Measurements from ENCODE around the gene KCNMB2. TPM values are rescaled to one million over a fixed set of nuclear protein-coding genes. Genes with fewer than 3 reads are reported as not detected.
"Not testable (repeated sequence)": the region's sequence is repeated elsewhere in the genome, so short reads cannot be mapped to it uniquely, and the experiment has no call there.

The KCNMB2 gene
- total RNA-seq, 2 donors from 2014 or later = 0.42 to 0.72 TPM

DNA sequence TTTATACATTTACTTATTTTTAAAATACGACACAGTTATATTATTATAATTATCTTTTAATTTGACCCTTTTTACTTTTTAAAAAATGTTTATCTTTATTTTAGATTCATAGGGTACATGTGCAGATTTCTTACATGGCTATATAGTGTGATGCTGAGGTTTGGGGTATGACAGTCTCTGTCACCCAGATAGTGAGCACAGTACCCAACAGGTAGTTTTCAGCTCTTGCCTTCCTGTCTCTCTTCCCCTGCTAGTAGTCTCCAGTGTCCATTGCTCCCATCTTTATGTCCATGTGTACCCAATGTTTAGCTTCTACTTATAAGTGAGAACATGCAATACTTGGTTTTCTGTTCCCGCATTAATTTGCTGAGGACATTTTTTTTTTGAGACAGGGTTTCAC is 21.8 kb upstream of the KCNMB2 start:
- no peak for DNase-seq
- Histone ChIP-seq H3K9ac (ENCODE audit: low read depth in 2 of 2, low read length in 2 of 2) (no peak overlapping the region), H3K27me3 (no peaks in the 10 kb centered on the region), H3K9me3 (no peaks in the 10 kb centered on the region), H3K4me3 (no peak overlapping the region), H3K36me3 (no peaks in the 10 kb centered on the region), H3K4me1 (no peaks in the 10 kb centered on the region), H3K27ac (no peak overlapping the region)
- TF ChIP-seq, protein P1, sequence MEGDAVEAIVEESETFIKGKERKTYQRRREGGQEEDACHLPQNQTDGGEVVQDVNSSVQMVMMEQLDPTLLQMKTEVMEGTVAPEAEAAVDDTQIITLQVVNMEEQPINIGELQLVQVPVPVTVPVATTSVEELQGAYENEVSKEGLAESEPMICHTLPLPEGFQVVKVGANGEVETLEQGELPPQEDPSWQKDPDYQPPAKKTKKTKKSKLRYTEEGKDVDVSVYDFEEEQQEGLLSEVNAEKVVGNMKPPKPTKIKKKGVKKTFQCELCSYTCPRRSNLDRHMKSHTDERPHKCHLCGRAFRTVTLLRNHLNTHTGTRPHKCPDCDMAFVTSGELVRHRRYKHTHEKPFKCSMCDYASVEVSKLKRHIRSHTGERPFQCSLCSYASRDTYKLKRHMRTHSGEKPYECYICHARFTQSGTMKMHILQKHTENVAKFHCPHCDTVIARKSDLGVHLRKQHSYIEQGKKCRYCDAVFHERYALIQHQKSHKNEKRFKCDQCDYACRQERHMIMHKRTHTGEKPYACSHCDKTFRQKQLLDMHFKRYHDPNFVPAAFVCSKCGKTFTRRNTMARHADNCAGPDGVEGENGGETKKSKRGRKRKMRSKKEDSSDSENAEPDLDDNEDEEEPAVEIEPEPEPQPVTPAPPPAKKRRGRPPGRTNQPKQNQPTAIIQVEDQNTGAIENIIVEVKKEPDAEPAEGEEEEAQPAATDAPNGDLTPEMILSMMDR (IDR thresholded peaks at IDR 0.05) = no peak
- intact Hi-C loops (cut with DNase I) = no loop called here

DNA sequence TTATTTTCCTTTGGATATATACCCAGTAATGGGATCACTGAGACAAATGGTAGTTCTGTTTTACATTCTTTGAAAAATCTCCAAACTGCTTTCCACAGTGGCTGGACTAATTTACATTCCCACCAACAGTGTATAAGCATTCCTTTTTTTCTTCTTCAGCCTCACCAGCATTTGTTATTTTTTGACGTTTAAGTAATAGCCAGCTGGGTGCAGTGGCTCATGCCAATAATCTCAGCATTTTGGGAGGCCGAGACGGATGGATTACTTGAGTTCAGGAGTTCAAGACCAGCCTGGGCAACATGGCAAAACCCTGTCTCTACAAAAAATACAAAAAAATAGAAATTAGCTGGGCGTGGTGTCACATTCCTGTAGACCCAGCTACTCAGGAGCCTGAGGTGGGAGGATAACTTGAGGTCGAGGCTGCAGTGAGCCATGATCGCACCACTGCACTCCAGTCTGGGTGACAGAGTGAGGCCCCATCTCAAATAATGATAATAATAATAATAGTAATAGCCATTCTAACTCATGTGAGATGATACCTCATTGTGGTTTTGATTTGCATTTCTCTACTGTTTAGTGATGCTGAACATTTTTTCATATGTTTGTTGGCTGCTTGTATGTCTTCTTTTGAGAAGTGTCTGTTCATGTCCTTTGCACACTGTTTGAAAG is 21.0 kb upstream of the KCNMB2 start:
- H3K27ac ChIP-seq; H3K36me3 ChIP-seq; intact Hi-C loops (cut with DNase I); DNase-seq; H3K9me3 ChIP-seq; H3K4me3 ChIP-seq; H3K4me1 ChIP-seq; H3K27me3 ChIP-seq; H3K9ac ChIP-seq (ENCODE audit: low read depth in 2 of 2, low read length in 2 of 2): not testable (repeated sequence)

DNA sequence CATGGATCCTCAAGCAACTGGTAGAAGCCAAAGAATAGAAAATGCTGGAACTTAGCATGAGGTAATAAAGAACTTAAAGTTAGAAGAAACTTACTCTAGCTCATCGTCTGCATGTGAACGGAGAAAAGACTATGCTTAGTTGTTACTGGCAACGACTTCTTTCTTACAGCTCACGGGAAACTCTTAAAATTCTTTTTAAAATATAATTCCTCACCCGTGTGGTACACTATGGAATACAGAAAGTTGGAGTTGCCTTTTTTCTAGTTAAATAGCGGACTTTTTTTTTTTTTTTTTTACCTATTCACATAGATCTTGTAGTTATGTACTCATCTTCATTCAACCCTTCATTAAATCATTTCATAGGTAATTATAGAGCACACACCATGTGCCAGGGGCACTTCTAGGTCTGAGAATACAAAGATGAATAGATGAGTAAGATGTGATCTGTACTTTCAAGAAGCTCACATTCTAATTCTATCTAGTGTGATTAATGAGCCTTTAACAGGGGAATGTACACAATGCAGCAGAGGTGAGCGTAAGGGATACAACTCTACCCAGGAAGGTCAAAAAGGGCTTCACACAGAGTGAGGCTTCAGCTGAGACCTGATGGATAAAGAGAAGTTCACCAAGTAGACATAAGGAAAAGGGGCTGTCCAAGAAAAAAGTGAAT is 18.4 kb upstream of the KCNMB2 start:
- H3K9me3 ChIP-seq = no peaks in the 10 kb centered on the region
- TF ChIP-seq, protein P1 (IDR thresholded peaks at IDR 0.05) = no peak
- no peak overlapping the region for H3K27ac ChIP-seq
- no peaks in the 10 kb centered on the region for H3K27me3 ChIP-seq
- H3K36me3 ChIP-seq = no peaks in the 10 kb centered on the region
- no peaks in the 10 kb centered on the region for H3K4me1 ChIP-seq
- no peak overlapping the region for H3K4me3 ChIP-seq
- intact Hi-C loops (cut with DNase I) = no loop called here
- H3K9ac ChIP-seq (ENCODE audit: low read depth in 2 of 2, low read length in 2 of 2) = no peak overlapping the region
- no peak for DNase-seq

DNA sequence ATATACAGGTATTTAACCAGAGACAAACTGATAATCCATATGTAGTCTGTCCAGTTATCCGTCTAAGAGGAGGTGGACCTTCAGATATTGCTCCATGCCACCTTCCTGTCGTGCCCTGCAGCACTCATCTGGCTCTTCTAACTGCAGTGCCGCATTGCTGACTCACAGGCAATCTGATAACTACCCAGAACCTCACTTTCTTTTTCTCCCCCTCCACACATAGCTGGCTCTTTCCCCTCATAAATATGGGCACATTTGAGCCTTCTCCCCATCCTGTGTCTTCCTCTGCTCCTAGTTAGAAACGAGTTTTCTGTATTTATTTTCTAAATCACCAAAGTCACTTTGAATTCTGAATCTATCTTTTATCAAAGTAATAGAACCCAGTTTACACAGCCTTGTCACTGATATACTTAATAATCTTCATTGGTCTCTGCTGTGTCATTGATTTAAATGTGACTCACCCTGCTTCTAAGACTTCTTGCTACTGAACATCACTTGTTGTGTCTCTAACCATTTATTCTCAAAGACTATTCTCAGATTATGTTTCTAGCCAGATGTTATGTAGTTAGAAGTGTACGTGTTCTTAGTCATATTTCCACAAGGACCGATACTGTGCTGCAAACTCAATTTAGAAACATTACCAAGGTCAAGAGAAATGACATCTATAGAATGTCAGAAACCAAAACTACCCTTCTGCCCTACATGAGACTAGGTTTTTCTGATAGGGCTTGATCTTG is 17.4 kb upstream of the KCNMB2 start:
- intact Hi-C loops (cut with DNase I) = no loop called here
- no peak overlapping the region for H3K4me3 ChIP-seq
- DNase-seq = no peak

DNA sequence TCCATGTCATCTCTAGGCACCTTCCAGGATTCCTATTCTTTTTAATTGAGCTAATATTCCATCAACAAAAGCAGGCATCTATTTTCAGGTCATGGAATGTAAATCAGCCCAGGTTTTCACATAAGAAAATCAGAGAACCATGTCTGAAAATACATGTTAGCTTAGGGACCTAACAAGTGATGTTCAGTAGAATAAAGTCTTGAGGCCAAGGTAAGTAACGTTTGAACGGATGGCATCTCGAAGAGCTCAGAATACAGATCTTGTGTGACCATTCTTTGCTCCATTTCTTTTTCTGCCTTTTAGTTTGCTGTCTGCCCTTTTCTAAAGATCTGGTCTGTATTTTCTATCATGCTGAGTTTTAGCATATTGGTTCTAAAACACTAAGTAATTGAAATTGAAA is 16.5 kb upstream of the KCNMB2 start:
- H3K27me3 ChIP-seq = no peaks in the 10 kb centered on the region
- H3K4me1 ChIP-seq = no peaks in the 10 kb centered on the region
- no peak overlapping the region for H3K4me3 ChIP-seq
- TF ChIP-seq, protein P1 (IDR thresholded peaks at IDR 0.05) = no peak
- no peaks in the 10 kb centered on the region for H3K9me3 ChIP-seq
- DNase-seq = no peak
- H3K36me3 ChIP-seq = no peaks in the 10 kb centered on the region
- H3K27ac ChIP-seq = no peak overlapping the region
- intact Hi-C loops (cut with DNase I) = no loop called here
- no peak overlapping the region for H3K9ac ChIP-seq (ENCODE audit: low read depth in 2 of 2, low read length in 2 of 2)

More for the DNA sequence above, 17.4 kb upstream of the KCNMB2 start:
- Histone ChIP-seq H3K27ac (no peak overlapping the region), H3K36me3 (no peaks in the 10 kb centered on the region), H3K9ac (ENCODE audit: low read depth in 2 of 2, low read length in 2 of 2) (no peak overlapping the region), H3K4me1 (no peaks in the 10 kb centered on the region), H3K9me3 (no peaks in the 10 kb centered on the region), H3K27me3 (no peaks in the 10 kb centered on the region)
- TF ChIP-seq, protein P1 (IDR thresholded peaks at IDR 0.05) = no peak

Measured in colonic mucosa (tissue), 4 donors.